Tibial artery (tissue), 4 donors: ENCODE results near the gene ZMIZ1.
"Not testable (repeated sequence)": the region's sequence is repeated elsewhere in the genome, so short reads cannot be mapped to it uniquely, and the experiment has no call there.

ENCODE experiments used
- DNase-seq, 2 donors: peaks; one replicate each; pipeline ENCODE4 v3.0.0-alpha.2; 2019
- H3K27ac ChIP-seq, 2 donors: fragments of 200-600 bp; sonication (generic) in 1 of 2; 1 replicate in 1 of 2; 2 replicates in 1 of 2; pipeline ENCODE4 v1.5.1; 2018 to 2019; ENCODE audit warnings: mild to moderate bottlenecking in 1 of 2
- H3K27me3 ChIP-seq, 2 donors: fragments of 200-600 bp; sonication (generic) in 1 of 2; one replicate each; pipeline versions ENCODE4 v1.5.1 to v1.6.0; 2016 to 2019
- H3K36me3 ChIP-seq, 3 donors: fragments of 200-600 bp; sonication (generic) in 2 of 3; one replicate each; pipeline ENCODE4 v1.5.1; 2016 to 2019; ENCODE audit warnings: mild to moderate bottlenecking in 2 of 3
- H3K4me1 ChIP-seq, 4 donors: fragments of 200-600 bp; sonication (generic) in 2 of 4; 1 replicate in 3 of 4; 2 replicates in 1 of 4; pipeline ENCODE4 v1.5.1; 2016 to 2019
- H3K4me3 ChIP-seq, 2 donors: fragments of 200-600 bp; sonication (generic) in 1 of 2; 1 replicate in 1 of 2; 2 replicates in 1 of 2; pipeline ENCODE4 v1.5.1; 2018 to 2019; ENCODE audit warnings: mild to moderate bottlenecking in 2 of 2
- H3K9me3 ChIP-seq, 3 donors: fragments of 200-600 bp; sonication (generic) in 1 of 3; one replicate each; pipeline ENCODE4 v1.5.1; 2016 to 2019
- CTCF ChIP-seq, 2 experiments: fragments of 200-600 bp in 1 of 2; fragments of 450-650 bp in 1 of 2; IDR thresholded peaks; one replicate each; pipeline ENCODE4 v1.5.1; 2017 to 2019; ENCODE audit warnings: antibody characterized with exemption in 2 of 2, mild to moderate bottlenecking in 1 of 2, moderate library complexity in 1 of 2
- intact Hi-C: fragments of 100-400 bp; cut with DNase I; formaldehyde crosslinking; loops from one replicate; pipeline ENCODE4 v1.15.0; 2023; ENCODE audit warnings: low total_unique reads

ZMIZ1 gene

GRCh38 chr10:79331226-79331625 lies 262.5 kb downstream of the ZMIZ1 start:
- Histone ChIP-seq H3K4me3 (no peak overlapping the region), H3K27ac (no peak overlapping the region), H3K27me3 (no peaks in the 10 kb centered on the region), H3K4me1 (peaks cover 0 to 10% (median 7%) of the 10 kb centered on the region in 4 donors), H3K36me3 (no peaks in the 10 kb centered on the region), H3K9me3 (no peaks in the 10 kb centered on the region)
- TF ChIP-seq CTCF (IDR thresholded peaks at IDR 0.05), result no peak
- intact Hi-C loops, result no loop called here
- no peak for DNase-seq

GRCh38 chr10:79331709-79332108 lies 262.9 kb downstream of the ZMIZ1 start:
- Histone ChIP-seq H3K27me3 (no peaks in the 10 kb centered on the region), H3K4me3 (no peak overlapping the region), H3K27ac (no peak overlapping the region), H3K9me3 (no peaks in the 10 kb centered on the region), H3K4me1 (peaks cover 0 to 10% (median 7%) of the 10 kb centered on the region in 4 donors), H3K36me3 (no peaks in the 10 kb centered on the region)
- TF ChIP-seq CTCF (IDR thresholded peaks at IDR 0.05), result no peak
- intact Hi-C loops, result no loop called here
- DNase-seq, result no peak

- DNase-seq, intact Hi-C loops, H3K9me3 ChIP-seq, H3K27me3 ChIP-seq, H3K36me3 ChIP-seq, H3K27ac ChIP-seq, H3K4me3 ChIP-seq: not testable (repeated sequence)
- H3K4me1 ChIP-seq, result peaks cover 0 to 10% (median 7%) of the 10 kb centered on the region in 4 donors
Measured at GRCh38 chr10:79332610-79333315, 264.0 kb downstream of the ZMIZ1 start.

GRCh38 chr10:79333513-79333912 lies 264.7 kb downstream of the ZMIZ1 start:
- H3K27ac ChIP-seq, result no peak overlapping the region
- intact Hi-C loops, result no loop called here
- H3K4me1 ChIP-seq, result peaks cover 0 to 10% (median 7%) of the 10 kb centered on the region in 4 donors
- no peaks in the 10 kb centered on the region for H3K9me3 ChIP-seq
- H3K36me3 ChIP-seq, result no peaks in the 10 kb centered on the region
- TF ChIP-seq CTCF (IDR thresholded peaks at IDR 0.05), result no peak
- H3K27me3 ChIP-seq, result no peaks in the 10 kb centered on the region
- no peak for DNase-seq
- no peak overlapping the region for H3K4me3 ChIP-seq

GRCh38 chr10:79334573-79334972 lies 265.8 kb downstream of the ZMIZ1 start:
- no peak overlapping the region for H3K4me3 ChIP-seq
- no peak overlapping the region for H3K27ac ChIP-seq
- H3K9me3 ChIP-seq, result no peaks in the 10 kb centered on the region
- no peak for DNase-seq
- H3K4me1 ChIP-seq, result peaks cover 0 to 10% (median 7%) of the 10 kb centered on the region in 4 donors
- H3K36me3 ChIP-seq, result no peaks in the 10 kb centered on the region
- no peak for TF ChIP-seq CTCF (IDR thresholded peaks at IDR 0.05)
- intact Hi-C loops, result no loop called here
- H3K27me3 ChIP-seq, result no peaks in the 10 kb centered on the region

GRCh38 chr10:79335094-79335469 lies 266.3 kb downstream of the ZMIZ1 start:
- intact Hi-C loops, result no loop called here
- no peak for DNase-seq
- Histone ChIP-seq H3K27me3 (no peaks in the 10 kb centered on the region), H3K9me3 (no peaks in the 10 kb centered on the region), H3K27ac (peak overlapping the region in 1 of 2 donors; percentile 8), H3K4me3 (no peak overlapping the region), H3K4me1 (peaks cover 0 to 10% (median 7%) of the 10 kb centered on the region in 4 donors), H3K36me3 (no peaks in the 10 kb centered on the region)
- TF ChIP-seq CTCF (IDR thresholded peaks at IDR 0.05), result no peak
